Trophoblast cell (in vitro differentiated cells and primary cell): ENCODE data around the gene FBXO48.

Experiments used
- DNase-seq, 2 donors: peaks; one replicate each; pipeline ENCODE4 v3.0.0-alpha.2; 2016
- H2AFZ ChIP-seq: 2 replicates; pipeline ENCODE4 v1.6.1; 2013; ENCODE audit warnings: low read length, moderate library complexity, mild to moderate bottlenecking; ENCODE audit not compliant: insufficient read depth, poor library complexity
- H2AK5ac ChIP-seq: 2 replicates; pipeline ENCODE4 v1.6.1; 2013; ENCODE audit warnings: mild to moderate bottlenecking, low read length
- H2BK120ac ChIP-seq: 2 replicates; pipeline ENCODE4 v1.6.1; 2013; ENCODE audit warnings: low read length, mild to moderate bottlenecking, moderate library complexity; ENCODE audit not compliant: insufficient read depth, poor library complexity
- H2BK12ac ChIP-seq: 2 replicates; pipeline ENCODE4 v1.6.1; 2013; ENCODE audit warnings: mild to moderate bottlenecking, low read length, moderate library complexity
- H2BK5ac ChIP-seq: 2 replicates; pipeline ENCODE4 v1.6.1; 2013; ENCODE audit warnings: low read length, low read depth, moderate library complexity, mild to moderate bottlenecking; ENCODE audit not compliant: poor library complexity
- H3K14ac ChIP-seq: 2 replicates; pipeline ENCODE4 v1.6.1; 2013; ENCODE audit warnings: mild to moderate bottlenecking, low read length
- H3K18ac ChIP-seq: 2 replicates; pipeline ENCODE4 v1.6.1; 2013; ENCODE audit warnings: mild to moderate bottlenecking, low read length
- H3K23ac ChIP-seq: 2 replicates; pipeline ENCODE4 v1.6.1; 2013; ENCODE audit warnings: low read length
- H3K27ac ChIP-seq: 2 replicates; pipeline ENCODE4 v1.5.1; 2013; ENCODE audit warnings: low read depth, mild to moderate bottlenecking, inconsistent platforms, low read length, moderate library complexity
- H3K27me3 ChIP-seq: 2 replicates; pipeline ENCODE4 v1.6.1; 2013; ENCODE audit warnings: inconsistent platforms, mild to moderate bottlenecking, low read length, moderate library complexity; ENCODE audit not compliant: insufficient read depth
- H3K36me3 ChIP-seq, 2 experiments: 1 replicate in 1 of 2; 2 replicates in 1 of 2; pipeline ENCODE4 v1.6.1; 2013; ENCODE audit warnings: low read length in 2 of 2, mild to moderate bottlenecking in 2 of 2, moderate library complexity in 1 of 2; ENCODE audit not compliant: insufficient read depth in 2 of 2, control insufficient read depth in 1 of 2
- H3K4ac ChIP-seq: 2 replicates; pipeline ENCODE4 v1.6.1; 2013; ENCODE audit warnings: low read depth, mild to moderate bottlenecking, low read length, moderate library complexity
- H3K4me1 ChIP-seq, 2 experiments: 1 replicate in 1 of 2; 2 replicates in 1 of 2; pipeline ENCODE4 v1.6.1; 2013; ENCODE audit warnings: low read length in 2 of 2, mild to moderate bottlenecking in 2 of 2, moderate library complexity in 1 of 2; ENCODE audit not compliant: insufficient read depth in 2 of 2, control insufficient read depth in 1 of 2
- H3K4me2 ChIP-seq: 2 replicates; pipeline ENCODE4 v1.6.1; 2013; ENCODE audit warnings: inconsistent platforms, mild to moderate bottlenecking, low read length, moderate library complexity
- H3K4me3 ChIP-seq: 2 replicates; pipeline ENCODE4 v1.5.1; 2013; ENCODE audit warnings: mild to moderate bottlenecking, low read depth, low read length, inconsistent platforms
- H3K79me1 ChIP-seq: one replicate; pipeline ENCODE4 v1.6.1; 2013; ENCODE audit warnings: low read length
- H3K79me2 ChIP-seq: 2 replicates; pipeline ENCODE4 v1.6.1; 2013; ENCODE audit warnings: low read length, mild to moderate bottlenecking; ENCODE audit not compliant: control insufficient read depth, insufficient read depth, poor library complexity
- H3K9ac ChIP-seq: 2 replicates; pipeline ENCODE4 v1.6.1; 2013; ENCODE audit warnings: mild to moderate bottlenecking, low read length
- H3K9me3 ChIP-seq: 2 replicates; pipeline ENCODE4 v1.6.1; 2013; ENCODE audit warnings: low read depth, mild to moderate bottlenecking, control low read depth, inconsistent platforms, low read length; ENCODE audit not compliant: insufficient read depth
- H4K12ac ChIP-seq: 2 replicates; pipeline ENCODE4 v1.6.1; 2013; ENCODE audit warnings: low read depth, mild to moderate bottlenecking, low read length, moderate library complexity
- H4K8ac ChIP-seq: 2 replicates; pipeline ENCODE4 v1.6.1; 2013; ENCODE audit warnings: low read depth, mild to moderate bottlenecking, low read length, moderate library complexity
- H4K91ac ChIP-seq: one replicate; pipeline ENCODE4 v1.6.1; 2013; ENCODE audit warnings: low read depth, mild to moderate bottlenecking, low read length, moderate library complexity
- WGBS: extraction: QIAGEN DNeasy Blood & Tissue Kit; methylation state at CpG from one replicate; pipeline ENCODE4 v1.1.7; 2013; ENCODE audit warnings: missing lambda C conversion rate; ENCODE audit not compliant: insufficient read length, insufficient coverage; ENCODE audit errors: extremely low coverage; 5-methylcytosine and 5-hydroxymethylcytosine counted together

FBXO48 gene

DNA sequence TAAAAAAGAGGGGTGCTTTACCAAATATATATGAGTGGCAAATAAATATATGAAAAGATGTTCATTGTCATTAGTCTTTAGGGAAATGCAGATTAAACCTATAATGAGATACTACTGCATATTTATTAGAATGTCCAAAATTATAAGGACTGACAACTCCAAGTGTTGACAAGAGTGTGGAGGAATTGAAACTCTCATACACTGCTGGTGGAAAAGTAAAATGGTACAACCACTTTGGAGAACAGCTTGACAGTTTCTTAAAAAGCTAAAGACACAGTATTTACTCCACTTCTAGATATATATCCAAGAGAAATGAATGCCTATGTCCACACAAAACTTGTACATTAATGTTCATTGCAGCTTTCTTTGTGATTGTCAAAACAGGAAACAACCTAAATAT, 51.6 kb downstream of the FBXO48 start:
- Histone ChIP-seq H3K36me3 (no peaks in the 10 kb centered on the region), H4K8ac (no peak overlapping the region), H3K79me2 (no peaks in the 10 kb centered on the region), H3K4me2 (no peak overlapping the region), H2AFZ (no peak overlapping the region), H3K27ac (no peak overlapping the region), H3K4me1 (no peaks in the 10 kb centered on the region), H2BK5ac (no peak overlapping the region), H3K4me3 (no peak overlapping the region), H3K23ac (no peak overlapping the region), H2BK120ac (no peak overlapping the region), H3K9ac (no peak overlapping the region), H2BK12ac (no peak overlapping the region), H3K4ac (no peak overlapping the region), H4K12ac (no peak overlapping the region), H3K27me3 (no peaks in the 10 kb centered on the region), H2AK5ac (no peak overlapping the region), H3K14ac (no peak overlapping the region), H3K18ac (no peak overlapping the region), H4K91ac (no peak overlapping the region), H3K9me3 (no peaks in the 10 kb centered on the region), H3K79me1 (no peaks in the 10 kb centered on the region)
- no peak for DNase-seq

DNA sequence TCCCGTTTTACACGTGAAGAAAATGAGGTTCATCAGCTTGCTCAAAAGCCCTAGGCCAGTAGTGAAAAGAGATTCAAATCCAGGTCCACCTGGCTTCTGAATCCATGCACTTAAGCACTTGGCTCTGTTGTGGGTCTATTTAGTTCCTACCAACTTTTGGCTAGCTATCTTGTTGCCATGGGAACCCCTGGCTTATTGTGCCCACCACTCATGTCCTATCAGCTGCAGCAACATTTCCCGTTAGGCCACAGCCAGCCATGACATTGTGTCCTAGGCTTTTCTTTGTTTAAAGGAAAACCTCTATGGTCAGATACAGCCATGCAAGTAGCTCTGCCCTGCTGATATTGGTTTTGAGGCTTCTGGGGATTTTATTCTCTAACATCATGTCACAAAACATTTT, 52.2 kb downstream of the FBXO48 start:
- H3K4me3 ChIP-seq = no peak overlapping the region
- H3K27ac ChIP-seq = no peak overlapping the region
- H3K27me3 ChIP-seq = no peaks in the 10 kb centered on the region
- no peak overlapping the region for H3K23ac ChIP-seq
- H3K18ac ChIP-seq = no peak overlapping the region
- H2BK120ac ChIP-seq = no peak overlapping the region
- no peak overlapping the region for H3K14ac ChIP-seq
- WGBS = no CpG with 5 or more reads among the region's 3 CpGs
- H3K79me1 ChIP-seq = no peaks in the 10 kb centered on the region
- H2BK12ac ChIP-seq = no peak overlapping the region
- no peaks in the 10 kb centered on the region for H3K9me3 ChIP-seq
- no peak overlapping the region for H2BK5ac ChIP-seq
- no peak overlapping the region for H2AFZ ChIP-seq
- H2AK5ac ChIP-seq = no peak overlapping the region
- no peak for DNase-seq
- no peak overlapping the region for H3K9ac ChIP-seq
- no peak overlapping the region for H4K12ac ChIP-seq
- no peaks in the 10 kb centered on the region for H3K79me2 ChIP-seq
- no peak overlapping the region for H3K4ac ChIP-seq
- H3K4me1 ChIP-seq = no peaks in the 10 kb centered on the region
- H4K8ac ChIP-seq = no peak overlapping the region
- no peaks in the 10 kb centered on the region for H3K36me3 ChIP-seq
- no peak overlapping the region for H4K91ac ChIP-seq
- no peak overlapping the region for H3K4me2 ChIP-seq

DNA sequence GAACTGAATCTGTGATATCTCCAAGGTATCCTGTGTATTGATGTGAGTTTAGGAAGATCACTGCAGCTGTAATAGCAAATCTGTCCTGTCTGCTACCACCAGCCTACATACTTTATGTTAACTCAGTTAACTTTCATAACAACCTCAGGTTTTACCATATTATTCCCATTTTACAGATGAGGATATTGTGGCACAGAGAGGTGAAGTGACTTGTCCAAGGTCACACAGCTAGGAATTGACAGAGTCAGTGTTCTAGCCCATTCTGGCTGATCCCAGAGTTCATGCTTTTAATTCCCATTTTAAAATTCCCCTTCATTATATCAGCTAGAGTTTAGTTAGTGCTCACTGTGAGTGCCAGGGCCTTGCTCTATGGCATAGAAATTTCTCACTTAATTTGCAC, 52.6 kb downstream of the FBXO48 start:
- H3K23ac ChIP-seq = no peak overlapping the region
- no peak overlapping the region for H3K9ac ChIP-seq
- H2AK5ac ChIP-seq = no peak overlapping the region
- H3K27me3 ChIP-seq = no peaks in the 10 kb centered on the region
- H3K79me2 ChIP-seq = no peaks in the 10 kb centered on the region
- no peak overlapping the region for H3K14ac ChIP-seq
- H3K36me3 ChIP-seq = no peaks in the 10 kb centered on the region
- no peak overlapping the region for H4K8ac ChIP-seq
- H3K18ac ChIP-seq = no peak overlapping the region
- no peak overlapping the region for H4K91ac ChIP-seq
- no peak overlapping the region for H2AFZ ChIP-seq
- H2BK120ac ChIP-seq = no peak overlapping the region
- no peak for DNase-seq
- H3K4me1 ChIP-seq = no peaks in the 10 kb centered on the region
- no peak overlapping the region for H4K12ac ChIP-seq
- H3K4ac ChIP-seq = no peak overlapping the region
- H3K27ac ChIP-seq = no peak overlapping the region
- H3K9me3 ChIP-seq = no peaks in the 10 kb centered on the region
- no peak overlapping the region for H3K4me3 ChIP-seq
- no peak overlapping the region for H2BK12ac ChIP-seq
- H2BK5ac ChIP-seq = no peak overlapping the region
- H3K4me2 ChIP-seq = no peak overlapping the region
- H3K79me1 ChIP-seq = no peaks in the 10 kb centered on the region

DNA sequence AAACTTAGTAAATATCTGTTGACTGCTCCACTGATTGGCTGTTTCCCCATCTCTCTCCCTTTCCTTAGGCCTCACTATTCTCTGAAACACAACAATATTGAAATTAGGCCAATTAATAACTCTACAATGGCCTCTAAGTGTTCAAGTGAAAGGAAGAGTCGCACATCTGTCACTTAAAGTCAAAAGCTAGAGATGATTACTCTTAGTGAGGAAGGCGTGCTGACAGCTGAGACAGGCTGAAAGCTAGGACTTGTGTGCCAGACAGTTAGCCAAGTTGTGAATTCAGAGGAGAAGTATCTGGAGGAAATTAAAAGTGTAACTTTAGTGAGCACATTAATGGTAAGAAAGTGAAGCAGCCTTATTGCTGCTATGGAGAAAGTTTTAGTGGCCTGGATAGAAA, 53.6 kb downstream of the FBXO48 start:
- Histone ChIP-seq H3K4ac (no peak overlapping the region), H3K18ac (no peak overlapping the region), H2BK5ac (no peak overlapping the region), H2BK120ac (no peak overlapping the region), H3K4me2 (no peak overlapping the region), H3K23ac (no peak overlapping the region), H3K9me3 (no peaks in the 10 kb centered on the region), H3K79me2 (no peaks in the 10 kb centered on the region), H2AK5ac (no peak overlapping the region), H3K4me3 (no peak overlapping the region), H4K91ac (no peak overlapping the region), H4K12ac (no peak overlapping the region), H2BK12ac (no peak overlapping the region), H3K27me3 (no peaks in the 10 kb centered on the region), H3K4me1 (no peaks in the 10 kb centered on the region), H2AFZ (no peak overlapping the region), H3K79me1 (no peaks in the 10 kb centered on the region), H3K9ac (no peak overlapping the region), H3K14ac (no peak overlapping the region), H3K36me3 (no peaks in the 10 kb centered on the region), H3K27ac (no peak overlapping the region), H4K8ac (no peak overlapping the region)
- no CpG with 5 or more reads among the region's 2 CpGs for whole genome bisulfite sequencing
- DNase-seq = no peak
